IPS-18a (cell line): Measurements from ENCODE around the gene COLGALT1.

Experiments used
- H3K27ac ChIP-seq: one replicate; pipeline ENCODE4 v1.5.1; 2013; ENCODE audit warnings: low read length
- H3K27me3 ChIP-seq: one replicate; pipeline ENCODE4 v1.6.1; 2013; ENCODE audit warnings: mild to moderate bottlenecking, low read length; ENCODE audit not compliant: control insufficient read depth, insufficient read depth
- H3K36me3 ChIP-seq: one replicate; pipeline ENCODE4 v1.6.1; 2013; ENCODE audit warnings: low read depth, low read length; ENCODE audit not compliant: control insufficient read depth
- H3K4me1 ChIP-seq: one replicate; pipeline ENCODE4 v1.6.1; 2013; ENCODE audit warnings: low read depth, low read length; ENCODE audit not compliant: control insufficient read depth
- H3K4me3 ChIP-seq: one replicate; pipeline ENCODE4 v1.5.1; 2013; ENCODE audit warnings: low read length
- H3K9ac ChIP-seq: one replicate; pipeline ENCODE4 v1.6.1; 2013; ENCODE audit warnings: mild to moderate bottlenecking, low read length, moderate library complexity
- H3K9me3 ChIP-seq: one replicate; pipeline ENCODE4 v1.6.1; 2013; ENCODE audit warnings: low read depth, low read length; ENCODE audit not compliant: control insufficient read depth

COLGALT1 gene

GRCh38 chr19:17617807-17618192 is 62.4 kb downstream of the COLGALT1 start:
- Histone ChIP-seq H3K36me3 (peaks cover 4% of the 10 kb centered on the region), H3K9ac (no peak overlapping the region), H3K27ac (no peak overlapping the region), H3K4me3 (no peak overlapping the region), H3K9me3 (no peaks in the 10 kb centered on the region), H3K27me3 (no peaks in the 10 kb centered on the region), H3K4me1 (no peaks in the 10 kb centered on the region)

GRCh38 chr19:17618281-17618903 is 62.9 kb downstream of the COLGALT1 start:
- H3K27me3 ChIP-seq: no peaks in the 10 kb centered on the region

DNA sequence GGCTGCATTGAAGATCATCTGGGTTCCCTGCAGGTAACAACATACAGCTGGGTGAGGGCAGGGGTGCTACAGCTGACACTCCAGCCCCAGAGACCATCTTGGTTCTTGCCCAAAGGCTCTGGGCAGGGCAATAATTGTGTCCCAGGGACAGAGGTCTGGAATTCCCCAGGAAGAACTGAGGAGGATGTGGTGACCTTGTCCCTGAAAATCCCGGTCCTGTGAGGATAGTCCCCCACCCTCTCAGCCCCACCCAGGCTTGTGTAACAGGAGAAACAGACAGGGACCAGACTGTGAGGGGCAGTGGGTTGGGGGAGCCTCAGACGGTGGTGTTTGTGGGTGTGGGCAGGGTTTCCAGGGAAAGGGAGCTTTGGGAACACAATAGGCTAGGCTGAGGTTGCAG is 63.5 kb downstream of the COLGALT1 start:
- Histone ChIP-seq H3K4me3 (no peak overlapping the region), H3K9ac (no peak overlapping the region), H3K27me3 (no peaks in the 10 kb centered on the region), H3K9me3 (no peaks in the 10 kb centered on the region), H3K27ac (no peak overlapping the region), H3K36me3 (peaks cover 4% of the 10 kb centered on the region), H3K4me1 (no peaks in the 10 kb centered on the region)

More at GRCh38 chr19:17618281-17618903, 62.9 kb downstream of the COLGALT1 start:
- no peaks in the 10 kb centered on the region for H3K9me3 ChIP-seq
- H3K4me3 ChIP-seq: no peak overlapping the region
- no peak overlapping the region for H3K27ac ChIP-seq
- H3K4me1 ChIP-seq: no peaks in the 10 kb centered on the region
- peaks cover 4% of the 10 kb centered on the region for H3K36me3 ChIP-seq
- H3K9ac ChIP-seq: no peak overlapping the region

DNA sequence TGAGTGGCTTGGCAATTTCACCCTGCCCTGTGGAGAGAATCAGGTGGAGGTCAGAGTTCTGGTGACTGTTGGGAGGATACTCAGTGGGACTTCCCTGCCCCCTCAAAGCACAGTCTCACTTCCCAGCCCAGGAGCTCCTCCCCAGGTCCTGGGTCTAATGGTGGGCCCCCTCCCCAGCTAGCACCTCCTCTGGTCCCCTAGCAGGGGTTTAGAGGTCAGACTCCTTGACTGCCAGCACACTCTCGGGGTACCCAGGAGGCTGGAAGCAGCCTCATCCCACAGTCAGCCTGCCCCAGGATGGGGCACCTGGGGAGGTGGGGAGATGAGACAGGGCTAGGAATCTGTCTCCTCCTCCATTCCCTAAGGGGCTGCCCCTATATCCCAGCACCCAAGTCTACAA is 65.2 kb downstream of the COLGALT1 start:
- Histone ChIP-seq H3K36me3 (peaks cover 12% of the 10 kb centered on the region), H3K27me3 (no peaks in the 10 kb centered on the region)

DNA sequence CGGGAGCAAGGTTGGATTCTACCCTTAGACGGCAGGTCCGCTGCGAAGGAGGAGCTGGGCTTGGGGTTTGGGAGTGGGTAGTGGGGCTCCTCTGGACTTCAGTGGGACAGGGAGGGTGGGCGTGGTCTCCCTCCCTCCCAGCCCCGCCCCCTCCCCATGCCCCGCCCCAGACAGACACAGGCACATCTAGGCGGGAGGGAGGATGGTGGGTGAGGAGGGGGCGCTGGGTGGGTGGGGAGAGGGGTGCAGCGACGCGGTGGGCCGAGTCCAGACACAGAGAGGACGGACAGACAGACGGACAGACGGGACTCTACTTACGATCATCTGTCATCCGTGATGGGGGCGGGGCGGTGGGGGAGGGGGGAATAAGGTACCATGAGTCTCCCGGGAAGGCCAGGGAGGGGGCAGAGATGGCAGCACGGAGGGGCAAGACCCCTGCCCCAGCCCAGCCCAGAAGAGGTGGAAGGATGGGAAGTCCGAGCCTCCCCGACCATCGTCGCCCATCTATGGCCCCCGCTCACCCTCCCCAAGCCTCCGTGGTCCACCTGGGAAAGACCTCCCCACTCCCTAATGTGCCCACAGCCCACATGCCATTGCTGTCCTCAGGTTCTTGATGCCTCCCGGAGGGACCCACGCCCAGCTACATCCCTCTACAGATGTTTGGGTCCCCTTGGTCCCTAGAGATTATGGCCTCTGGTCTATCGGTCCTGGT is 67.9 kb downstream of the COLGALT1 start:
- no peak overlapping the region for H3K27ac ChIP-seq
- H3K9ac ChIP-seq: no peak overlapping the region
- H3K4me1 ChIP-seq: no peaks in the 10 kb centered on the region
- peaks cover 16% of the 10 kb centered on the region for H3K36me3 ChIP-seq
- H3K27me3 ChIP-seq: no peaks in the 10 kb centered on the region
- no peak overlapping the region for H3K4me3 ChIP-seq
- H3K9me3 ChIP-seq: no peaks in the 10 kb centered on the region

More for the DNA sequence above, 65.2 kb downstream of the COLGALT1 start:
- no peak overlapping the region for H3K9ac ChIP-seq
- no peaks in the 10 kb centered on the region for H3K4me1 ChIP-seq
- no peak overlapping the region for H3K27ac ChIP-seq
- H3K4me3 ChIP-seq: no peak overlapping the region
- no peaks in the 10 kb centered on the region for H3K9me3 ChIP-seq

DNA sequence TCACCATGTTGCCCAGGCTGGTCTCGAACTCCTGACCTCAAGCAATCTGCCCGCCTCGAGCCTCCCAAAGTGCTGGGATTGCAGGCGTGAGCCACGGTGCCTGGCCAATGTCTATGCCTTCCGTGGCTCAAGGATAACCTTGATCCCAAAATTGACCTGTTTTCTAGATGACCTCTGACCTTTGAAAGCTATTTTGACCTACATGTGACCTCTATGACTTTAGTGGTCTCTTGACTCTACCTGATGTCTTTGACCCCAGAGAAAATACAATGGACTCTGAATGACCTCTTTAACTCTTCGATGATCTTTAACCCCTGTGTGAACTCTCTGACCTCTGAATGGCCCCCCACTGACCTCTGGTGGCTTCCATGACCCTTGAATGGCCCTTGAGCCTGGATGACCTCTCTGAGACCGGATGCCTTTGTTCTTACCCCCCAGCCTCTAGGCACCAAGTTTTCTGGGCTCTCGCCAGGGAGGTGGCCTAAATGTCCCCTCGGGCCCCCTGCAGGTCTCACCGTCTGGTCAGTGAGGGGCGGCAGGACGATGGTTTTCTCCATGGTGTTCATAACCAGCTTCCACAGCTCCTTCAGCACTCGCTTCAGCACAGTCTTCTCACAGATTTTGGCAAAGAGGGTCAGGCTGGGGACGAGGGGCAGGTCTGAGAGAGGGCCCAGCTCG is 69.0 kb downstream of the COLGALT1 start:
- Histone ChIP-seq H3K4me3 (no peak overlapping the region), H3K9ac (no peak overlapping the region), H3K36me3 (peaks cover 15% of the 10 kb centered on the region), H3K27ac (no peak overlapping the region), H3K9me3 (no peaks in the 10 kb centered on the region), H3K27me3 (no peaks in the 10 kb centered on the region), H3K4me1 (no peaks in the 10 kb centered on the region)

GRCh38 chr19:17625043-17625442 is 69.6 kb downstream of the COLGALT1 start:
- no peaks in the 10 kb centered on the region for H3K27me3 ChIP-seq
- no peaks in the 10 kb centered on the region for H3K9me3 ChIP-seq
- no peak overlapping the region for H3K27ac ChIP-seq
- H3K9ac ChIP-seq: no peak overlapping the region
- H3K4me1 ChIP-seq: no peaks in the 10 kb centered on the region
- no peak overlapping the region for H3K4me3 ChIP-seq
- peaks cover 15% of the 10 kb centered on the region for H3K36me3 ChIP-seq

DNA sequence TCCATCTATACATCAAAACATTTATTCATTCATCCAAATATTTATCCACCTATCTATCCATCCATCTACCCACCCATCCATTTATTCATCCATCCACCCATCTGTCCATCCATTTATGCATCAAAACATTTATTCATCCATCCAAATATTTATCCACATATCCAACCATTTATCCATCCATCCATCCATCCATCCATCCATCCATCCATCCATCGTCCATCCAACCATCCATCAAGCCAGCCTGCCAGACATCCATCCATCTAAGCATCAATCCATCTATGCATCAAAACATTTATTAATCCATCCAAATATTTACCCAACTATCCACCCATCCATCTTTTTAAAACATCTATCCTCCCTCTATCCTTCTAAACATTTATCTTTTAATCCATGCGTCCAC is 70.5 kb downstream of the COLGALT1 start:
- Histone ChIP-seq H3K4me3 (no peak overlapping the region), H3K27ac (no peak overlapping the region), H3K9ac (no peak overlapping the region), H3K9me3 (no peaks in the 10 kb centered on the region), H3K27me3 (no peaks in the 10 kb centered on the region), H3K4me1 (no peaks in the 10 kb centered on the region), H3K36me3 (peaks cover 15% of the 10 kb centered on the region)

- Histone ChIP-seq H3K27me3 (no peaks in the 10 kb centered on the region), H3K9me3 (no peaks in the 10 kb centered on the region), H3K27ac (no peak overlapping the region), H3K9ac (no peak overlapping the region), H3K4me3 (no peak overlapping the region), H3K4me1 (no peaks in the 10 kb centered on the region), H3K36me3 (peaks cover 15% of the 10 kb centered on the region)
Observed at GRCh38 chr19:17626456-17627015, 71.1 kb downstream of the COLGALT1 start.

DNA sequence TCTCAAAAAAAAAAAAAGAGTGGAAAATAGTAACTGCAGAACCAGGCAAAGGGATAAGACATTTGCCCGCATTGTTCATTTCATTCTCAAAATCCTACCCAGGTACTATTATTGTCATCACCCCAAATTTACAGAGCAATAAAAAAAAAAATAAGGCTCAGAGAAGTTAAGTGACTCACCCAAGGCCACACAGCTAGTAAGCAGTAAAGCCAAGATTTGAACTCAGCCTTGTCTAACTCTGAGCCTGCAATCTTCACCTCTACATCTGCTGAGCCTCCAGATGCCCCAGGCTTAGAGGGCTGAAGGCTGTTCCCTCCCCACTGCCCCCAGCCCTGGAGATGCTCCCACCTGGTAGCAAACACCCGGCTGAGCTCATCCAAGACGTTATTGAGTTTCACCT is 71.7 kb downstream of the COLGALT1 start:
- no peak overlapping the region for H3K9ac ChIP-seq

DNA sequence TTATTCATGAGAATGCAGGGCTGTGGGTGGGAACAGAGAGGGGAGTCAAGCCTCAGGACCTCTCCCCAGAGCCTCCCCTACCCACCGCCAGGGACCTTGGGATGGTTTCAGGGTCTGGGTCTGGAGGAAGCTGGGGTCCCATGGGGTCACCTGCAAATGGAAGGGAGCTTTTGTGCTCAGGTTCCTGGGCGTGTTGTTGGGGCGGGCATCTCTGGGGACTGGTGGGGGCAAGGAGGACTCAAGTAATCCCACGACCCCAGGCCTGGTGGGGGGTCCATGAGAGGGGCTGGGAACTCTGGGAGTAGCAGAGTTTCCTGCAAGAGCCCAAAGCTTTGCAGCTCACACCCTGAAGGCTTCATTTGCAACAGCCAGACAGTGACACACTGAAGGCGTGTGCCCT is 72.5 kb downstream of the COLGALT1 start:
- H3K9me3 ChIP-seq: no peaks in the 10 kb centered on the region
- no peaks in the 10 kb centered on the region for H3K4me1 ChIP-seq
- H3K27me3 ChIP-seq: no peaks in the 10 kb centered on the region
- no peak overlapping the region for H3K4me3 ChIP-seq
- no peak overlapping the region for H3K27ac ChIP-seq
- no peak overlapping the region for H3K9ac ChIP-seq
- H3K36me3 ChIP-seq: peaks cover 22% of the 10 kb centered on the region

More for the DNA sequence above, 71.7 kb downstream of the COLGALT1 start:
- Histone ChIP-seq H3K27me3 (no peaks in the 10 kb centered on the region), H3K4me3 (no peak overlapping the region), H3K9me3 (no peaks in the 10 kb centered on the region), H3K4me1 (no peaks in the 10 kb centered on the region), H3K27ac (no peak overlapping the region), H3K36me3 (peaks cover 15% of the 10 kb centered on the region)
